GM12873 (cell line): ENCODE results near the gene CALML5.

ENCODE experiments used
- CTCF ChIP-seq: IDR thresholded peaks from 2 replicates; pipeline ENCODE4 v1.5.1; 2012; ENCODE audit warnings: low read depth, mild to moderate bottlenecking, moderate library complexity, low read length, control low read depth; ENCODE audit not compliant: insufficient read depth; ENCODE audit errors: missing control alignments

CALML5 gene

GRCh38 chr10:5502571-5503476 is 3.5 kb upstream of the CALML5 start:
- no peak for TF ChIP-seq CTCF

- no peak for TF ChIP-seq CTCF
Measured at GRCh38 chr10:5502061-5502521, 2.7 kb upstream of the CALML5 start.

- TF ChIP-seq CTCF, result no peak
Measured at GRCh38 chr10:5500910-5501309, 1.5 kb upstream of the CALML5 start.

- TF ChIP-seq CTCF, result no peak
Measured at GRCh38 chr10:5500162-5500670, 846 bp upstream of the CALML5 start.

- TF ChIP-seq CTCF, result no peak
Measured at GRCh38 chr10:5498791-5499492, 428 bp downstream of the CALML5 start.

GRCh38 chr10:5497948-5498730 is 1.2 kb downstream of the CALML5 start:
- no peak for TF ChIP-seq CTCF
